T follicular helper cell (primary cell): ENCODE data around the gene SAV1.

Source experiments
- DNase-seq: peaks from one replicate; pipeline ENCODE4 v3.0.0-alpha.2; 2020; ENCODE audit warnings: low read depth

The SAV1 gene

DNA sequence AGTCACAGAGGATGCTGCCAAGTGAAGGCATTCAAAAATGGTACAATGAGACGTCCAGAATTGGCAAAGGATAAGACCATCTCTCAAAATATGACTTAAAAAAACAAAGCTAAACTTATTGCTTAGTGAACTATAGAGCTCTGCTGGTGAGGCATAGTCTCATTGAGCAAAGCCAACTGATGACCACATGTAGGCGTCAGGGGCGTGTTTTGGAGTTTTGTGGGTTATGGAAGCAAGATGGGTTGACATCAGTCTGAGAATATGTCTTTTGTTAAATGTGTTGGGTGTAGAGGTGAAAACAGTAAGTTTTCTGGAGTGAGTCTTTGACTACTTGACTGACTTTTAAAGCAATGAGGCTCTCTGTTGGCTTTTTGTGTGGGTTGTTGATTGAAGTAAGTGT, 60.9 kb downstream of the SAV1 start:
- no peak for DNase-seq

DNA sequence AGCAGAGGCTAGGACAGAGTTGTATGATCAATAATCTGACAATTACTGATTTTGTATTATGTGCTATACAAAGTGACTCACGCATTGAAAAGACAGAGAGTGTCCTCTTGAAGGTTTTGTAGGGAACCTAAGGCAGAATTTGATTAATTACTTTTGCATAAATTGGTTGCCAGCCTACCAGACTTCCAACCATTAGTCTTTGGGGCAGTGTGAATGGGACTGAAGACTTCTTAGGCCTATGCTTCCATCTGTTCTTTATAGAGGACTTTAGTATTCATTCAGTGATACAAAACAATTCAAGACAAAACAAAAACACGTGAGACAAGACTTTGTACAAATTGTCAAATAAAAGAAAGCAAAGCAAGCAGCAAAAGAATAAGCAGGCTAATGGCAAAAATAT, 61.6 kb downstream of the SAV1 start:
- DNase-seq: no peak

DNA sequence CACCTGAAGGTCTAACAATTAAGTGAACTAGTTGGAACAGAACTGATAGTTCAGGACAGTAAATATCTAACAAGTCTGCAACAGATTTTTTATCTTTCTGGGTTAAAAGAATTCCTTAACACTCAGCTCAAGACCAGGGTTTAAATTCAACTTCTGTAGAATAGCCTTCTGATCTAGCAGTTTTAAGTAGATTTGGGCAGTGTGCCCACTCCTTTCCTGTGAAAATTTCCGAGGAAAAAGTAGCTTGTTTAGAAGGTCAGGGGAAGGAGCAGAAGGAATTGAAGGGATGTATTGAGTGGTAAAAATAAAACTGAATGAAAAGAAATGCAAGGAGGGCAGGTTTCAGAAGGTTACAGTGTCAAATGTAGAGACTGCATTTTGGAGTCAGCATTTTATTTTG, 62.3 kb downstream of the SAV1 start:
- no peak for DNase-seq

DNA sequence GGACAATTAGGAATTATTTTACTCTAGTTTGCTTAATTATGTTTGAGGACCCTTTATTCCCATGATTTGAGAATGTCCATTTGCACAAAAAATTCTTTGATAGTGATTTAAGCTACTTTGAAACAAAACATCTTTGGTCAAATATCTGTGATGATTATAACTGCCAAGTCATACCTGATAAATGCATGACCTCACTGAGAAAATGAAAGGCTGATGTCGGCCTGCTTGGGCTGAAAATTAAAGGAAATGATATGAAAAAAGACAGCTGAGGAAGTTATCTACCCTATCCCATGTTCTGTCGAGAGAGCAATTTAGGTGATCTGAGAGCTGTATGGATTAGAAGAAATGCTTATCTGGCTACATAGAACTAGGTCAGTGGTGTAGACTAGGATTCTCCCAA, 64.5 kb downstream of the SAV1 start:
- no peak for DNase-seq

DNA sequence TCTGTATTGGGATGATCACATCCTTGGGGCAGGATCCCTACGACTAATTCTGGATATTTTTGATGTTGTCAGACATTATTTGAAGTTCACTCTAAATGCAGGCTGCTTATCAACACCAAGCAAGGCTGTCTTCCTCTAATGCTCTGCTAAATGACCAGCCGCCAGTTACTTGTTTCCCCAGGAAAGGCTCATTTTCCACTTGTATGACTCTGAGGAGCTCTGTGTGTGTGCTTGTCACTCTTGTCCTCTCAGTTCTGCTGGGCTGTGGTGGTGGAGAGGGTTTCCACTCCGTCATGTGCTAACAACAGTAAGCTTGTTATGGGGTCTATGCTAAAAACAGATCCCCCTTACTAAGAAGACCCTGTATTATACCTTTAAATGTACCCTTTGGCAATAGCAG, 66.1 kb downstream of the SAV1 start:
- no peak for DNase-seq

DNA sequence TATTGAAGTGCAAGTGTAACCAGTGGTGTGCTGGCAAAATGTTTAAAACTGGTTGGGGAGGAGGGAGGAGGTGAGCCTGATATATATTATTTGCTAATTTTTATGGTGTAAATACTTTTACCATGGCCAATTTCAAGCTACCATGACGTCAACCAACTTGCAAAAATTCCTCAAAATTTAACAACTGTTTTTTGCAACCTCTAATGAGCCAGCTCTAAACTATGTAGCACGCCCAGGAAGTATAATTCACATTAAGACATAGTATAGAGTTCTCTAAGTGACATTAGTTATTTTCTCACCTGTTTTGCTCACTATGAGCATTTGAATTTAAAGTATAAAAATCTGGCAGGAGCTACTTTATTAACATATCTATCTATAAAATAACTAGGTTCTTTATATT, 66.7 kb downstream of the SAV1 start:
- DNase-seq: no peak

DNA sequence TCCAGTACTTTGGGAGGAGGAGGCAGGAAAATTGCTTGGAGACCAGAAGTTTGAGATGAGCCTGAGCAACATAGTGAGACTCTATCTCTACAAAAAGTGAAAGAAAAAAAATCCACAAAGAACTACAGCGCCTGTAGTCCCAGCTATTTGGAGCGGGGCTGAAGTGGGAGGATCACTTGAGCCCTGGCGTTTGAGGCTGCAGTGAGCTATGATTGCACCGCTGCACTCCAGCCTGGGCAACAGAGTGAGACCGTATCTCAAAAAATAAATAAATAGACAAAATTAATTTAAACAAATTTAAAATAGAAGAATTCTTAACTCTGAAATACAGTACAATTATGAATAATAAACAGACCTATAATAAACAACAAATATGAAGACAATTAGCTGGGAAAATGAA, 67.3 kb downstream of the SAV1 start:
- DNase-seq: no peak

DNA sequence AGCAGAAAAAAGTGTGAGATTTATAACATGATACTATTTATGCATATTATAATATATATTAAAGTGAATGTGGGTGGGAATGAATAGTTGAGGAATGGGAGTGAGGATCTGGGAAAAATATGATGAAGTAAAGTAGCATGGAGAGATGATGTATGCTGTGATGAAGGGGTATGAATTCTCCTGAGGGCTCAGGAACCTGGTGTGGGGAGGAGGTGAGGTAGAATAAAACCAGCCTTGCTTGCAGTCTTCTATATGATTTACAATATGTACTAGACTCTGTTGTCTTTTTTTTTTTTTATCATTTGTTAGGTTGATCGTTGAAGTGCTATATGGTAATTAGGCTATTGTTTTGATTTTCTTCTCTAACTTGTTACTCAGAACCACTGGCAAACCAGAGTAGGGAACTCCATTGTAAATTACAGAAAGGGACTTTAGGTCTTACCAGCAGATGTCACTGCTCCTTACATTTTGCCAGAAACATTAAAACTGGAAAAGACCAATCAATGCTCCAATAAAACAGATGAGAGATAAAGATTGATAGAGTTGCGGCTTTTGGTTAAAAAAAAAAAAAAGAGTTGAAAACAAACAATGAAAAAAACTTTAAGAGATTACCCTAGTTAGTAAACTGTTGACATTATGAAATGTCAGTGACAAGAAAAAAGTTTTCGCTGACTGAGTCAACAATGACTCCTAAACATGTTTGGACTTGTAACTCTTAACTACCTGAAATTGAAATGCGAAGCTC, 68.2 kb downstream of the SAV1 start:
- no peak for DNase-seq

DNA sequence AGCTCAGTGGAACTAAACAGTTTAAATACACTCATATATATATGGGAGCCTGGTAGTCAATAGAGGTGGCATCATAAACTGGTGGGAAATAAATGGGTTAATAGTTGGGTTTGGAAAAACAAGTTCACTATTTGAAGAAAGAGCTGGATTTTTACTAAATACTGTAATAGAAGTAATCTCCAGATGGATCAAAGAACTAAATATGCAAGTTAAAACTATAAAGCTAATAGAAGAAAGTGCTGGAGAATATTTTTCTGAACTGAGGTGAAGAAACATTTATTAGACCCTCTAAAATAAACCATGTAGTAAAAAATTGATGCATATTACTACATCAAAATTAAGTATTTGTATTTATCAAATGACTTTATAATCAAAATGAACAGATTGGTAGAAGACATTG, 69.3 kb downstream of the SAV1 start:
- no peak for DNase-seq

DNA sequence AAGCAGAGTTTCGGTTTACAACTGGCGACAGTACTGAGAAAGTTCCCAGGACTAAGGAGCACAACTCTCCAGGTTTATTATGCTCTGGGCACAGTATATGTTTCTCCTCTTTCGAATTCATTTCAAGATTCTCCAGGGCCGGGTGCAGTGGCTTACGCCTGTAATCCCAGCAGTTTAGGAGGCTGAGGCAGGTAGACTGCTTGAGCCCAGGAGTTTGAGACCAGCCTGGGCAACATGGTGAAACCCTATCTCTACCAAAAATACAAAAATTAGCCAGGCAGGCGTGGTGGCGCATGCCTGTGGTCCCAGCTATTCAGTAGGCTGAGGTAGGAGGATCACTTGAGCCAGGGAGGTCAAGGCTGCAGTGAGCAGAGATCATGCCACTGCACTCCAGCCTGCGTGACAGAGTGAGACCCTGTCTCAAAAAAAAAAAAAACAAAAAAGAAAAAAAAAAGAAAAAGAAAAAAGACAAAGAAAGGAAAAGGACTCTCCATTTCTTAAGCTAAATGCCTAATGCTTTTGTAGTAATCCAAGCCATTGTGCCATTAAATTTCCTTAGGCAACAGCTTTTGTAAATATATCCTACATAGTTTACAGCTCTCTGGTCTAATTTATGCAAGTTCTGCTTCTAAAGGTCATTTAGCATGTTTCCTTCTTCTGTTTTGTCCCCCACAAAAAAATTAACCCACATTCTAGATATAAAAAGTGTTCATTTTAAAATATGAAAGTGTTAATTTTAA, 73.4 kb downstream of the SAV1 start:
- no peak for DNase-seq

DNA sequence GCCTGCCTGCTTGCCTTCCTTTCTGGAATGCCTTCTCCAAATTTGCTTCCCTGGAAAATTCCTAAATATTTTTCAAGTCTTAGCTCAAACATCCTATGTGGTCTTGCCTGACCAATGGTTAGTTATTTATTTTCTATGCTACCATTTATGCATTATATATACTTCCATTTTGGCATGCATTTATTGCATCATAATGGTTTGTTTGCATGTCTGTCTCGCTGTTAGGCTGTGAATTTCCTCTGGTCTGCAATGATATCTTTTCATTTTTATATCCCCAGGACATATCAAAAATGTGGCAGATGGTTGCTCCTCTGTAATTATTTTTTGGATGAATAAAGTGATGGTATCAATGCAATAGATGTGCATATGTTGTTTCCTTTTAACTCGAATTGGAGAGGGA, 77.6 kb downstream of the SAV1 start:
- no peak for DNase-seq
